ENCODE measurements around the gene LAD1. TPM values are rescaled to one million over a fixed set of nuclear protein-coding genes. Genes with fewer than 3 reads are reported as not detected.

LAD1 gene
- total RNA-seq, 2 donors from 2014 or later: not detected

DNA sequence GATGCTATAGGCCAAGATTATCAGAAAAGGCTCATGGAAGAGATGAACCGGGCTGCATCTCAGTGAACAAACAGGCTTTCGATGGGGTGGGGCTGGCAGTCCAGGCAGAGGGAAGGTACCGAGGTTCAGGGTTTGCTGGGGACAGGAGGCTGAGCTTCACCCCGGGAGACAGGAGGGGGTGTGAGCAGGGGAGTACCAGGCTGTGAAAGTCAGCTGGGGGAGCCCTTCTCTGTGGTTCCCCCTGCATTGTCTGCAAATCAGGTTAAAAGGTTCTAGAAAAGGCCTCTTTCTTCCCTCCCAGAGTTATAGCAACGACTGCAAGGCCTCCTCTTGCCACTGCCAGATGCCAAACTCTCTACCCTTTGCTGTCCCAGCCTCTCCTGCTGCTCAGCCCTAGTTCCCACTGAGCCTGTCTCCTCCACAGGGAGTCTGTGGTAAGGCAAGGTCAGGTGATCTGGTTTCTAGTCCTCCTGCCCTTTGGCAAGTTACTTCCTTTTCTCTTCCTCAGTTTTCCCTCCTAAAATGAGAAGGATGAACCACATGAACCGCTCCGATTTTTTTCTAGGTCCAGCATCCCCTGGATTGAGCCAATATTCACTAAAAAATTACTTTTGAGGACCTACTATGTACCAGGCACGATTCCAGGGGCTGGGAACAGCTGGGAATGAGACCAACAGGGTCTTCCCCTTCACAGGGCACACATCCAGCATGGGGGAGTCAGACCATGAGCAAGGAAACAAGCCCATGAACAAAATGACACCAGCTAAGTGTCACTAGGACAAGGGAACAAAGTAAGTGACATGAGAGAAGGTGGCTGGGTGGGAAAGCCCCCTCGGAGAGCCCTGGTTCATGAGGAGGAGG lies 7.2 kb downstream of the LAD1 start:
- Mint-ChIP-seq H3K9me3 (no peaks in the 10 kb centered on the region), H3K27me3 (peaks cover 37% of the 10 kb centered on the region), H3K4me1 (peaks cover 4% of the 10 kb centered on the region), H3K36me3 (ENCODE audit: low read depth) (no peaks in the 10 kb centered on the region), H3K4me3 (no peak overlapping the region), H3K27ac (peak overlapping the region; percentile 10)
- no peak for ATAC-seq (replicated peaks)

DNA sequence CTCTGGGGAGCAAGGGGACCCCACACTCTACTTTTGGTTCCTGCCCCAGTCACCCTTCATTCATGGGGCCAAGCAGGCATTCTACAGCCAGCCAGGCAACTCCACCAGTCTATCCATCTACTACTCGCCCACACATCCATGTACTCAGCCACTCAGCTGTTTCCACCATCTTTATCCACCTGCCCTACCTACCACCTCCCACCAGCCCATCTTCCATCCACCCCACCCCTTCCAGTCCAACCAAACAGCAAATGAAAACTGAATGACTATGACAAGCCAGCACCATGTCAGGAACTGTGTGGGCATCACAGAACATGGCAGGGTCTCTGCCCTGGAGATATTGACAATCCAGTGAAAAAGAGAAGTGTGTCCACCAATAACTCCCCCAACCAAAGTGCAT lies 7.9 kb downstream of the LAD1 start:
- H3K4me3 Mint-ChIP-seq: no peak overlapping the region
- H3K36me3 Mint-ChIP-seq (ENCODE audit: low read depth): no peaks in the 10 kb centered on the region
- H3K9me3 Mint-ChIP-seq: no peaks in the 10 kb centered on the region
- H3K27ac Mint-ChIP-seq: no peak overlapping the region
- no peak for ATAC-seq (replicated peaks)
- H3K4me1 Mint-ChIP-seq: peaks cover 4% of the 10 kb centered on the region
- H3K27me3 Mint-ChIP-seq: peaks cover 34% of the 10 kb centered on the region

DNA sequence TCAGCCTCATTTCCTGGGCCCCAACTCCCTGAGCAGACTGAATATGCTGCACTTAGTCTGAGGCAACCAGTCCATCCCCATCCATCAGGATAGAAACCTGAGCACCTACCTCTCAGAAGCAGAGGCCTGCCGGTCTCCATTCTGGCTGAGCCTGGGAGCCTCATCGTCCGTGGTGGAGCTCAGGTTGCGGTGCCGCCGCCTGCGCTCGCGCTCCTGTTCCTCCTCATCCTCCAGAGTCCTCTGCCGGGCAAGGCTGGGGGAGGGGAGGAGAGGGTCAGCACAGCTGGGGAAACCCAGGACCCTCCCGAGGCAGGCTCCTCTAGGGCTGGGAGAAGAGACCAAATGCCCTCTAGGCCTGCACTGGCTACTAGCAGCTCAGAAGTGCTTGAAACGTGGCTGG lies 10.1 kb downstream of the LAD1 start:
- Mint-ChIP-seq H3K36me3 (ENCODE audit: low read depth) (no peaks in the 10 kb centered on the region), H3K27ac (no peak overlapping the region), H3K4me1 (peaks cover 4% of the 10 kb centered on the region), H3K9me3 (no peaks in the 10 kb centered on the region), H3K27me3 (peaks cover 31% of the 10 kb centered on the region), H3K4me3 (no peak overlapping the region)
- no peak for ATAC-seq (replicated peaks)

DNA sequence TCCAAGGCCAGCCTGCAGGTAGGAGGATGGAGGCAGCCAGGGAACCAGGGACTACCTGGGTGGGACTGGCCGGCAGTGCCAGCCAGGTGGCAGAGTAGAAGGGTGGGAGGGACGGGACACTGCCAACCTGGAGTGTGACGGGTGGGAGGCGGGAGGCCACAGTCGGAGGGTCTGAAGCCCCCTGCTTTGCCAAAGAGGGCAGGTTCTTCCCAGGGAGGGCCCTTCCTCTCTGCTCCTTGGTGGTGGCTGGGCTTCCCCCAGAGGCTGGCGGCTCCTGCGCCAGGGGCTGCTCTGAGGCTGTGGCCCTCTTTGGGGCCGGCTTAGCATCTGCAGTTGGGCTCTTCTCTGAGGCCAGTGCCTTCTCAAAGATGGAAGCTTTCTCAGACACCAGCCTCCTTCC lies 12.9 kb downstream of the LAD1 start:
- peaks cover under 1% of the 10 kb centered on the region for H3K4me1 Mint-ChIP-seq
- H3K27ac Mint-ChIP-seq: no peak overlapping the region
- H3K4me3 Mint-ChIP-seq: no peak overlapping the region
- H3K9me3 Mint-ChIP-seq: no peaks in the 10 kb centered on the region
- no peak for ATAC-seq (replicated peaks)
- no peaks in the 10 kb centered on the region for H3K36me3 Mint-ChIP-seq (ENCODE audit: low read depth)
- H3K27me3 Mint-ChIP-seq: peaks cover 26% of the 10 kb centered on the region

DNA sequence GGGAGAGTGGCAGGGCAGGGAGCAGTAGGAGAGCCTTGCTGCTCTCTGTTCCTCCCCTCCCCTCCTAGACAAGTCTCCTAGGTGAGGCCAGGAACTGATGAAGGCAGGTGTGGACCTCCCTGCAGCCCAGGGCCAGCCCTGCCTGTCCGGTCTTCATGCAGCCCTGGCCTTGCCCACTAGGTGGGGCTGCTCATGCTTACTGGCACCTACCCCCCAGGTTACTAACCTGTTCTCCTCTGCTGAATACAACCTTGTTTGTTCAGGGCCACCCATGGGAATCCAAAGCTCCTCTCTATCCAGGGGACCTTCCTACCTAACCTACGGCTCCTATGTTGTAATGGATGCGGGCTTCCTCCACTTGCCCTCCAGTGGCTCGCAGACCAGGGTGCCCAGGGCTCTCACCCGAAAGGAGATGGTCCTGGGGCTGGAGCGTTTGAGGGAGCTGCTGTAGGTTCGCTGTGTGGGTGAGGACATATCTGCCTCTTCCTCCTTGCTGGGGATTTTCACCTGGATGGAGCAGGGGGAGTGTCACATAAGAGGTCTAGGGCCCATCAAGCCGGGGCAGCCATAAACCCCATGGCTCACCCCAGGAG lies 13.7 kb downstream of the LAD1 start:
- Mint-ChIP-seq H3K4me1 (no peaks in the 10 kb centered on the region), H3K27ac (no peak overlapping the region), H3K9me3 (no peaks in the 10 kb centered on the region), H3K27me3 (peaks cover 27% of the 10 kb centered on the region), H3K4me3 (no peak overlapping the region), H3K36me3 (ENCODE audit: low read depth) (no peaks in the 10 kb centered on the region)
- ATAC-seq (replicated peaks): peak; percentile 69

DNA sequence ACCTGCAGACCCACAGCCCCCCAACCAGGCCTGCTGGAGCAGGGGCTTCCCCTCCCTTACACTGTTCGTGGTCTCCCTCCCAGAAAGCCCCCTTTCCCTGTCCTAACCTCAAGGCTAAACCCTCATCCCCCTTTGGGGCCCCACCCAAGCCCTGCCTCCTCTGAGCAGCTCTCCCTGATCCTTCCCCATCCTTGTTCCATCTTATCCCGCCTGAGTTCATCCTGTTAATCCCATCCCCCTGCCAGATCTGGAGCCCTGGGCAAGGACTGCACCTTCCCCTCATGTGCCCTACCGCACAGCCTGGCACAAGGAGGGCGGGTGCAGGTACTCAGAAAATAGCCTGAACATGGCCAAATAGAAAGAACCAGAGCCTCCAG lies 14.7 kb downstream of the LAD1 start:
- Mint-ChIP-seq H3K27ac (no peak overlapping the region), H3K4me3 (no peak overlapping the region), H3K36me3 (ENCODE audit: low read depth) (no peaks in the 10 kb centered on the region), H3K4me1 (no peaks in the 10 kb centered on the region), H3K27me3 (peaks cover 27% of the 10 kb centered on the region), H3K9me3 (no peaks in the 10 kb centered on the region)
- no peak for ATAC-seq (replicated peaks)

DNA sequence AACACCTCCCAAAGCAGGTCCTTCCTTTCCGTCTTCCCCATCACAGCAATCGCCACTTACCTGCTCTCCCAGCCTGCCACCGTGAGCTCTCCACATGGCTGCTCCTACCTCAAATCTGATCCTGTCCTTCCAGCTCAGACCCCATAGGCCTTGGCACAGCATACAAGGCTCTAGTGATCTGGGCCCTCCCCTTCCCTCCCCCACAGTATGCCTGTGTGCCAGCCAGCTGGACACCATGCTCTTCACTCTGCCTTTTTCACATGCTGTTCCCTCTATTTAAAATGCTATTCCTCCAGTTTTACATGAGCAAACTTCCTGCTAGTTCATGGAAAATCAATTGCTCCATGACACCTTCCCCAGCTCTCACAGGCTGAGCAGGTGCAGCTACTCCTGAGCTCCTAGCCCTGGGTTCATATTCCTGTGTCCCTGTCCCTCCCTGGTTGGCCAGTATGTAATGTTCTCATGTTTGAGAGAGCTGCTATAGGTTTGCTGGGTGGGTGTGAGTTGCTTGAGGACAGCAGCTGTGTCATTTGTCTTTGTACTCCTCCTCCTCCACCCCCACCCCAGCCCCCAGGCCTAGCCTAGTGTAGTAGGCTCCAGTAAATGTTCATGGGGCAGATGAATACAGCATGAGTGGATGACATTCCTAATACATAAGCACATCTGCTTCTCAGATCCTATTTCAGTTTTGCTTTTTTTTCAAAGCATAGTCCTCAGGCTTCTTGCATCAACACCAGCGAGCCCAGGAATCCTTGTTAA lies 15.3 kb downstream of the LAD1 start:
- Mint-ChIP-seq H3K9me3 (no peaks in the 10 kb centered on the region), H3K4me3 (no peak overlapping the region), H3K4me1 (no peaks in the 10 kb centered on the region), H3K27me3 (peaks cover 27% of the 10 kb centered on the region), H3K36me3 (ENCODE audit: low read depth) (no peaks in the 10 kb centered on the region), H3K27ac (no peak overlapping the region)
- no peak for ATAC-seq (replicated peaks)

DNA sequence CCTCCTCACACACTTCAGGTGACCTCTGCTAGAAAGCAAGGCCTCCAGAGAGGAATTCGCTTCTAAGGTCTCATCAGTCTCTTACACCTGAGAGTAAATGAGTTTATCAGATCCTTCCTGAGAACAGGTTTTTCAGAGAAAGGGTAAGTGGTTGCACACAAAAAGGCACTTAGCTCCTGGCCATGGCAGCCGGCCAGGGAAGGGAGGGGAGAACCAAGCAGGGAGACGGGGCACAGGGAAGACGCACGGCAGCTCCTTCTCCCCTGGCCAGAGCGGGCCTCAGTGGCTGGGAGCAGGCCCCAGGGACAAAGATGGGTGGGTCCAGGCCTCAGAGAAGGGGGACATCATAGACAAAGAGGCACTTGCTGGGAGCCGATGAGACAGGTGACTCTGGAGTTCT lies 18.0 kb downstream of the LAD1 start:
- no peak for ATAC-seq (replicated peaks)
- no peak overlapping the region for H3K4me3 Mint-ChIP-seq

DNA sequence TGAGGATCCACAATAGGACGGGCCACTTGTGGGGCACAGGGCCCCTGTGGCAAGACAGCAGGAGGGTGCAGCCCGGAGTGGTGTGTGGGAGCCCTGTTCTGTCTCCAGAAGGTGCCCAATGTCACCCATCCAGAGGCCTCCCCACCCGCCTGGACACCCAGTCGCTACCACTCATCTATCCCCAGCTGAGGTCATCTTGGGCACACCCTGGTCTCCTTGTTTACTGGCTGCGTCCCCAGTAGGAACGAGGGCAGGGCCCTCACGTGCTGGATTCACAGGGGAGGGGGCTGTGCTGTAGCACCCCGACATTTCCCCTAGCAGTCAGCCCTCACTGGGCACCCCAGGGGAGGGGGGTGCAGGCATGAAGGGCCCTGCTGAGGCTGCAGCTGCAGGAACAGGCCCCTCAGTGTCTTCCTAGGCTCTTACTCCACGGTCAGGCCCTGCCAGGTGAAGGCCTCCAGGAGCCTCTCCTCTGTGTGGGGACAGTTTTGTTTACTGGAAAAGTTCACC lies 19.3 kb downstream of the LAD1 start:
- H3K9me3 Mint-ChIP-seq: no peaks in the 10 kb centered on the region
- no peak for ATAC-seq (replicated peaks)
- H3K4me3 Mint-ChIP-seq: no peak overlapping the region
- no peak overlapping the region for H3K27ac Mint-ChIP-seq
- no peaks in the 10 kb centered on the region for H3K36me3 Mint-ChIP-seq (ENCODE audit: low read depth)
- peaks cover 24% of the 10 kb centered on the region for H3K27me3 Mint-ChIP-seq
- H3K4me1 Mint-ChIP-seq: no peaks in the 10 kb centered on the region

More for the DNA sequence above, 18.0 kb downstream of the LAD1 start:
- no peak overlapping the region for H3K27ac Mint-ChIP-seq
- no peaks in the 10 kb centered on the region for H3K36me3 Mint-ChIP-seq (ENCODE audit: low read depth)
- H3K9me3 Mint-ChIP-seq: no peaks in the 10 kb centered on the region
- peaks cover 19% of the 10 kb centered on the region for H3K27me3 Mint-ChIP-seq
- H3K4me1 Mint-ChIP-seq: no peaks in the 10 kb centered on the region

DNA sequence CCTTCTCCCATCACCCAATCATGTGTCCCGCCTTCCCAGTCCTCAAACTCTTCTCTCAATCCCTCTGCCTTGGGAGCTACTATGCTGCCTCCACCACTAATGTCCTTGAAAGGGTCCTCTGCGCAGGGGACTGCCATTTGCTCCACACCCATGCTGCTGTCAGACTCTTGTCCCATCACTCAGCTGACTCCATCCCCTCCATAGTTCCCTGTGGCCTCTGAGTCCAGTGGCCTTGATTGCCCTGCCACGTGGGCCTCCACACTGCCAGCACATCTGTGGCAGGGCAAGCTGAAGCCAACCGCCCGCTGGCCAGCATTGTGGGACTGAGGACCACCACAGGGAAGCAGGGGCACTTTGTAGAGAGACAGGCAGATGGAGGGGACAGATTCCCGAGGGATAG lies 20.3 kb downstream of the LAD1 start:
- Mint-ChIP-seq H3K9me3 (no peaks in the 10 kb centered on the region), H3K4me3 (no peak overlapping the region), H3K27me3 (peaks cover 24% of the 10 kb centered on the region), H3K4me1 (no peaks in the 10 kb centered on the region), H3K27ac (no peak overlapping the region), H3K36me3 (ENCODE audit: low read depth) (no peaks in the 10 kb centered on the region)
- no peak for ATAC-seq (replicated peaks)

DNA sequence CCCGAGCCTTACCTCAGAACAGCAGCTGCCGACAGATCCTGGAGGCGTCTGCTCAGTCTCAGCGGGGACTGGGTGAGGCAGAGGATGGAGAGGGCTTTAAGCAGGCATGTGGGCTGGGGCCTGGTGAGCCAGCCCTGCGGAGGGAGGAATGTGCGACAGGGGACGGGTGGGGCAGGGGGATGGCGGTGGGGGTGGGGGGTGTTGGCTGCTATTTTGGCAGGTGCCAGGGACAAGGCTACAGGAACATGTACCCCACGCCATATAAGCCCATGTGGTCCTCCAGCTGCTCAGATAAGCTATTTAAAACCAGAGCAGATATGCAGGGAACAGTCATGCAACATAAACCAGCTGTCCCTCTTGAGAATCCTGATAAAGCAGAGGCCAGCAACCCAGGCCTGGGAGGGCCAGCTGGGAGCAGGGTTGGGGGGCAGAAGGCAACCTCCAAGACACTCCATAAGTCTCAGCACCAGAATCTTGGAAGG lies 21.5 kb downstream of the LAD1 start, which contains the start of gene TNNT2:
TNNT2 (minus strand) TSS at position 70 of the 482 bp plus-strand sequence. CDS start 4,426 bp downstream, outside the sequence.
- H3K27ac Mint-ChIP-seq: no peak within 1 kb of the TSS
- H3K4me1 Mint-ChIP-seq: no peaks in the 10 kb centered on the region
- H3K27me3 Mint-ChIP-seq: peaks cover 21% of the 10 kb centered on the region
- no peak for ATAC-seq (replicated peaks)
- no peak within 1 kb of the TSS for H3K4me3 Mint-ChIP-seq
- no peaks in the 10 kb centered on the region for H3K36me3 Mint-ChIP-seq (ENCODE audit: low read depth)
- no peaks in the 10 kb centered on the region for H3K9me3 Mint-ChIP-seq

DNA sequence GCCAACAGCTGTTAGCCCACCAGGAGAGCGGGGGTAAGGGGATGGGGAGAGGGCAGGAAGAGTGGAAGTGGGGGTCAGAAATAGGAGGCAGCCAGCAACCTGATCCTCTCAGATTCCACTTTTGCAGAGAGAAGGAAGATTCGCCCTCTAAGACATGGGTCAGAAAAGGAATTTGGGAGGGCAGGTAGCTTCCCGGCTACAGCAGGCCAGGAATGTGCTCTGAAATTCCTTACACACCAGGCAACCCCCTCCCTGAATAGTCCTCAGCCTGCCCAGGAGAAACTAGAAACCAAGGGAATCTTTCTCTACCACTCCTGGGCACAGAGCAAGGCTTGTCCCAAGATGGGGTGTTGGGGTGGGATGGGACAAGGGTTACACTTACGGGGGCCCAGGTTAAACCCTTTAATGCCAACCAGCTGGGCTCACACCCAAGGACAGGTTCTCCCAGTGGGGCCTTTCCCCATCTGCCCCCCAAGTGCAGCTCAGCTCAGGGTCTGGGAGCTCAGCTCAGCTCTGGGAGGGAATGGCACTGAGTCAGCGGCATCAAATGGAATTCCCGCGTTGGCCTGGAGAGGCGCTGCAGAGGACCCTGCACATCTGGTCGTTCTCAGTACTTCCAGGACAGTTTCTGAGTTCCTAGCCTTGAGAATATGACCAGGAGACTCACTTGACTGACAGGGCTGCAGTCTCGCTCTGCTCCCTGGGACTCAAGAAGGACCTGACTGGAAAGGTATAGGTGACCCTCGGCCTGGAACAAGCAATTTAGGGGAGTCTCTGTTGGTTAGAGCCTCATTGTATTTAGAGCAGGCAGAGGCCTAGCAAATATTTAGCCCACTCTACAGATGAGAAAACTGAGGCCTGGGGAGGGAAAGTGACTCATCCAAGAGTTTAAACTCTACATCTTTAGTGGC lies 22.4 kb downstream of the LAD1 start:
- Mint-ChIP-seq H3K4me1 (no peaks in the 10 kb centered on the region), H3K9me3 (no peaks in the 10 kb centered on the region), H3K27ac (no peak overlapping the region), H3K36me3 (ENCODE audit: low read depth) (no peaks in the 10 kb centered on the region), H3K27me3 (peaks cover 25% of the 10 kb centered on the region), H3K4me3 (no peak overlapping the region)
- ATAC-seq (replicated peaks): no peak

DNA sequence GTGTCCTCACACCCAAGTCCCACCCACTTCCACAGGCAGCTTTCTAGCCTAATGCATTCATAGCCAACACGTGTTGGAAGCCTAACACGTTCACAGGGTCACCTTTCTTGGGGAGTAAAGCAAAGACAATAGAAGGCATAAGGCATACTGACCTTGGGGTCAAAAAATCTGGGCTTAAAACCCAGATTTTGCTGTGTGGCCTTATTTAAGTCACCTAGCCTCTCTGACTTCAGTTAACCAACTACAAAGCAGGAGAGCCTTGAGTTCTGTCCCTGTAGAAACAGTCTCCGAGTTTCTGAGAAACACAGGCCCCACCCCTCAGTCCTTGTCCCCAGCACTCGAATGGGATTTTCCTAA lies 23.0 kb downstream of the LAD1 start:
- no peaks in the 10 kb centered on the region for H3K9me3 Mint-ChIP-seq
- no peak overlapping the region for H3K27ac Mint-ChIP-seq
- no peaks in the 10 kb centered on the region for H3K36me3 Mint-ChIP-seq (ENCODE audit: low read depth)
- H3K4me1 Mint-ChIP-seq: no peaks in the 10 kb centered on the region
- no peak overlapping the region for H3K4me3 Mint-ChIP-seq
- peaks cover 29% of the 10 kb centered on the region for H3K27me3 Mint-ChIP-seq
- no peak for ATAC-seq (replicated peaks)

DNA sequence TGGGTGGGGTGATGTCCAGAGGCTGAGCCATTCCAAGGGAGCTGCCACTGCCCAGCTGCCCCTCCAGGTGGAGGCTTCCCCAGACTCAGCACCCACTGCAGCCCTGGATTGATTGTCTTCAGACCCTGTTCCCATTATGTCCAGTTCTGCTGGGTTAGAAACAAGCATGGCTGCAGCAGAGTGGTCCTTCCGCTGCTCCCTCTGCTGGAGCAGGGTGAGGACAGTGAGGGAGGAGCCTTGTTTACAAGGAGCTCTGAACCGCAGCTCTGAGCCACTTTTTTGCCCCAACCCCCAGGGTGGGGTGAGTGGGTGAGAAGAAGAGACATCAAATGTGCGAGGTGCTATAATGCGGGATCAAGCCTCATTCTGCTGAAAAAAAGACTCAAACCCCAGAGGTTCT lies 24.0 kb downstream of the LAD1 start:
- no peaks in the 10 kb centered on the region for H3K4me1 Mint-ChIP-seq
- H3K4me3 Mint-ChIP-seq: no peak overlapping the region
- H3K27me3 Mint-ChIP-seq: peaks cover 30% of the 10 kb centered on the region
- ATAC-seq (replicated peaks): no peak
- H3K27ac Mint-ChIP-seq: no peak overlapping the region
- H3K36me3 Mint-ChIP-seq (ENCODE audit: low read depth): no peaks in the 10 kb centered on the region
- H3K9me3 Mint-ChIP-seq: no peaks in the 10 kb centered on the region
